Tibial nerve (tissue), 4 donors: ENCODE results near the gene ZAR1L.

Experiments
- EP300 ChIP-seq, 2 donors: sonication (generic); formaldehyde crosslinking; IDR thresholded peaks; one replicate each; pipeline ENCODE4 v1.6.1; 2017; ENCODE audit warnings: antibody characterized with exemption in 2 of 2, mild to moderate bottlenecking in 1 of 2
- TF ChIP-seq, protein P1 (sequence below), 5 experiments: fragments of 200-600 bp in 3 of 5; fragments of 450-650 bp in 2 of 5; sonication (generic) in 3 of 5; IDR thresholded peaks; one replicate each; pipeline ENCODE4 v1.5.1; 2016 to 2019; ENCODE audit warnings: antibody characterized with exemption in 5 of 5, mild to moderate bottlenecking in 3 of 5, moderate library complexity in 2 of 5

- TF ChIP-seq, protein P1, sequence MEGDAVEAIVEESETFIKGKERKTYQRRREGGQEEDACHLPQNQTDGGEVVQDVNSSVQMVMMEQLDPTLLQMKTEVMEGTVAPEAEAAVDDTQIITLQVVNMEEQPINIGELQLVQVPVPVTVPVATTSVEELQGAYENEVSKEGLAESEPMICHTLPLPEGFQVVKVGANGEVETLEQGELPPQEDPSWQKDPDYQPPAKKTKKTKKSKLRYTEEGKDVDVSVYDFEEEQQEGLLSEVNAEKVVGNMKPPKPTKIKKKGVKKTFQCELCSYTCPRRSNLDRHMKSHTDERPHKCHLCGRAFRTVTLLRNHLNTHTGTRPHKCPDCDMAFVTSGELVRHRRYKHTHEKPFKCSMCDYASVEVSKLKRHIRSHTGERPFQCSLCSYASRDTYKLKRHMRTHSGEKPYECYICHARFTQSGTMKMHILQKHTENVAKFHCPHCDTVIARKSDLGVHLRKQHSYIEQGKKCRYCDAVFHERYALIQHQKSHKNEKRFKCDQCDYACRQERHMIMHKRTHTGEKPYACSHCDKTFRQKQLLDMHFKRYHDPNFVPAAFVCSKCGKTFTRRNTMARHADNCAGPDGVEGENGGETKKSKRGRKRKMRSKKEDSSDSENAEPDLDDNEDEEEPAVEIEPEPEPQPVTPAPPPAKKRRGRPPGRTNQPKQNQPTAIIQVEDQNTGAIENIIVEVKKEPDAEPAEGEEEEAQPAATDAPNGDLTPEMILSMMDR (IDR thresholded peaks at IDR 0.05): no peak
- peak in 1 of 2 donors; percentile 39 for TF ChIP-seq EP300 (IDR thresholded peaks at IDR 0.05)
These were observed 53.6 kb downstream of the ZAR1L start for GRCh38 chr13:32261567-32261966.
